ENCODE data around the gene STEAP1B. TPM values are rescaled to one million over a fixed set of nuclear protein-coding genes. Genes with fewer than 3 reads are reported as not detected.

The STEAP1B gene
- total and polyA plus RNA-seq, 4 donors: 0.06 to 0.28 (median 0.08) TPM; not detected in 1

DNA sequence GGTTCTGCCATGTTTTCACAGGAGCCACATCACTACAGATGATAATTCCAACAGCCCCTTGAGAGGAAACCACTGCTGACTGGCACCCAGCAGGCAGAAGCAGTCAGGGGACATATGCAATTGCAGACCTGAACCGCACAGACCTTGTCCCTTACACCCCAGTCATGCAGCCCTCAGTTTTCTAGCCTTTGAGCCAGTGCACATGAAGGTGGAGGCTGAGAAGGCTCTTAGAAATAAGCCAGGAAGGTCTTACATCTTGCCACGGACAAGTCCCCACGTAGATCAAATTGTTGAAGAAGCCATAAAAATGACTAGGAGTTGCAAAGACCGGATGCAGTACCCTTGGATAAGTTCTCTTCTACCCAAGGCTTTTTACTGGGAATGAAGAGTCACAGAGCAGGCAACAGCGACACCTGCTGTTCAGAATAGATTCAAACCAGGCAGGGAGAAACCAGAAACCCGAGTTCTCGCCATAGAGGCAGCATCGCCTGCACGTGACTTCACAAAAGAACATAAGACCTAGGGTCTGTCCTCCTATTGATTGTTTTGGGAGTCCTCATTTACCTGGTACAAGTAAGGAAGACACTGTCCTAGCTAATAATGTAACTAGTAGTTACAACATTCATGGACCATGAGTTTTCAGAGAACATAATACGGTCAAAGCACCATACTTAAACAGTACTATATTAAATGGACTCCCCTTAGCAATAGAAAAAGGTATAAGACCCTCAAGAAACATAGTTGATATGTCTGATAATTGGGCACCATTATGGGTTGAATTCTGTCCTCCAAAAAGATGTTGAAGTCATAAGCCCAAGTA lies 11.1 kb downstream of the STEAP1B start:
- no peaks in the 10 kb centered on the region for H3K4me1 ChIP-seq (ENCODE audit: control insufficient read depth in 4 of 4, insufficient read depth in 4 of 4, low read length in 3 of 4)
- peak; percentile 76 for DNase-seq (ENCODE audit: low spot score)
- no peaks in the 10 kb centered on the region for H3K9me3 ChIP-seq (ENCODE audit: control insufficient read depth in 4 of 4, low read length in 3 of 4)
- H3K27me3 ChIP-seq (ENCODE audit: control insufficient read depth in 4 of 4, insufficient read depth in 4 of 4, low read length in 3 of 4): peaks cover 0 to 2% (median 0%) of the 10 kb centered on the region in 4 donors
- no peaks in the 10 kb centered on the region for H3K36me3 ChIP-seq (ENCODE audit: control insufficient read depth in 4 of 4, insufficient read depth in 3 of 4, low read depth in 1 of 4, low read length in 3 of 4)
- TF ChIP-seq, protein P1, sequence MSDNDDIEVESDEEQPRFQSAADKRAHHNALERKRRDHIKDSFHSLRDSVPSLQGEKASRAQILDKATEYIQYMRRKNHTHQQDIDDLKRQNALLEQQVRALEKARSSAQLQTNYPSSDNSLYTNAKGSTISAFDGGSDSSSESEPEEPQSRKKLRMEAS (IDR thresholded peaks at IDR 0.05): no peak
- TF ChIP-seq, protein P2, sequence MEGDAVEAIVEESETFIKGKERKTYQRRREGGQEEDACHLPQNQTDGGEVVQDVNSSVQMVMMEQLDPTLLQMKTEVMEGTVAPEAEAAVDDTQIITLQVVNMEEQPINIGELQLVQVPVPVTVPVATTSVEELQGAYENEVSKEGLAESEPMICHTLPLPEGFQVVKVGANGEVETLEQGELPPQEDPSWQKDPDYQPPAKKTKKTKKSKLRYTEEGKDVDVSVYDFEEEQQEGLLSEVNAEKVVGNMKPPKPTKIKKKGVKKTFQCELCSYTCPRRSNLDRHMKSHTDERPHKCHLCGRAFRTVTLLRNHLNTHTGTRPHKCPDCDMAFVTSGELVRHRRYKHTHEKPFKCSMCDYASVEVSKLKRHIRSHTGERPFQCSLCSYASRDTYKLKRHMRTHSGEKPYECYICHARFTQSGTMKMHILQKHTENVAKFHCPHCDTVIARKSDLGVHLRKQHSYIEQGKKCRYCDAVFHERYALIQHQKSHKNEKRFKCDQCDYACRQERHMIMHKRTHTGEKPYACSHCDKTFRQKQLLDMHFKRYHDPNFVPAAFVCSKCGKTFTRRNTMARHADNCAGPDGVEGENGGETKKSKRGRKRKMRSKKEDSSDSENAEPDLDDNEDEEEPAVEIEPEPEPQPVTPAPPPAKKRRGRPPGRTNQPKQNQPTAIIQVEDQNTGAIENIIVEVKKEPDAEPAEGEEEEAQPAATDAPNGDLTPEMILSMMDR (IDR thresholded peaks at IDR 0.05; ENCODE audit: low read depth, low read length, missing input control): peak; percentile 92
- peak; percentile 98 to 99 for TF ChIP-seq RAD21 (IDR thresholded peaks at IDR 0.05)
- no peak for TF ChIP-seq HNF4G (IDR thresholded peaks at IDR 0.05)
- no peak overlapping the region for H3K27ac ChIP-seq (ENCODE audit: low read depth in 1 of 2, low read length in 2 of 2)
- no peak overlapping the region for H3K4me3 ChIP-seq (ENCODE audit: low read depth in 1 of 3, low read length in 3 of 3)
- WGBS: 18% methylated on average over 10 of the region's 10 CpGs
- H3K9ac ChIP-seq (ENCODE audit: low read depth in 1 of 2, low read length in 2 of 2): no peak overlapping the region

DNA sequence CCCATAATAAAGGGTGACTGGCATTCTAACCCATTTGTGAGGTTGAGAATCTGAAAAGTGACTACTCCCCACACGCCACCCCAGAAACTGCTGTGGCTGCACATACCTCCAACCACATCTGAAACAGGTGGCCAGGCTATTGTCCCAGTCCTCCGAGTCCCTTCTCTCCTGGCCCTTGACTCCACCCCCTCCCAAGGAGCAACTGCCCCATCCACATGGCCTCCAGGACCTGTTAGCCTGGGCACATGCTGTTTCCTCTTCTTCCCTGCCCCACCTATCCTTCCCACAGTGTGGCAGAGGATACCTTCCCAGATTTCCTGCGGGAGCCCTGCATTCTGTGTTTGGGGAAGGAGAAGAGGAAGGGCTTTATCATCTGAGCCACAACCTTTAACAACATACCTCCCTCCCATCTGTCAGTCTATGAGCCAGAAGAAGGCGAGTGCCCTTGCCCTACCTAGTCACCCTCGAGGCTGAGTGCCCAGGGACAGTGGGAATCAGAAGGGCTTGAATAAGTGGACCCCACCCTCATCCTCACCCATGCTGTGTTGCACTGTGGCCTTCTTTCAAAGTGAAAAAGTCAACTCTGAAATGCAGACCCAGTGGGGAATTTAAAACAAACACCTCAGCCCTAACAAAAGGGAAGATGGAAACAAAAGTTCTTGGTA lies 11.9 kb downstream of the STEAP1B start:
- H3K4me1 ChIP-seq (ENCODE audit: control insufficient read depth in 4 of 4, insufficient read depth in 4 of 4, low read length in 3 of 4): no peaks in the 10 kb centered on the region
- no peak overlapping the region for H3K4me3 ChIP-seq (ENCODE audit: low read depth in 1 of 3, low read length in 3 of 3)
- TF ChIP-seq RXRA (IDR thresholded peaks at IDR 0.05): no peak
- TF ChIP-seq NR2F2 (IDR thresholded peaks at IDR 0.05): no peak
- no peak for TF ChIP-seq HNF4A (conservative IDR thresholded peaks at IDR 0.05)
- no peak for TF ChIP-seq RAD21 (IDR thresholded peaks at IDR 0.05)
- TF ChIP-seq GABPA (IDR thresholded peaks at IDR 0.05 in 1 of 2, conservative IDR thresholded peaks at IDR 0.05 in 1 of 2): no peak
- no peak for TF ChIP-seq FOXA2 (IDR thresholded peaks at IDR 0.05)
- TF ChIP-seq JUND (IDR thresholded peaks at IDR 0.05): no peak
- TF ChIP-seq FOXA1 (IDR thresholded peaks at IDR 0.05): no peak
- TF ChIP-seq, protein P3, sequence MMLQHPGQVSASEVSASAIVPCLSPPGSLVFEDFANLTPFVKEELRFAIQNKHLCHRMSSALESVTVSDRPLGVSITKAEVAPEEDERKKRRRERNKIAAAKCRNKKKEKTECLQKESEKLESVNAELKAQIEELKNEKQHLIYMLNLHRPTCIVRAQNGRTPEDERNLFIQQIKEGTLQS (IDR thresholded peaks at IDR 0.05): no peak
- no peak for TF ChIP-seq TAF1 (conservative IDR thresholded peaks at IDR 0.05)
- TF ChIP-seq, protein P1 (IDR thresholded peaks at IDR 0.05): no peak
- TF ChIP-seq, protein P2 (IDR thresholded peaks at IDR 0.05; ENCODE audit: low read depth, low read length, missing input control): no peak
- peaks cover 0 to 2% (median 0%) of the 10 kb centered on the region in 4 donors for H3K27me3 ChIP-seq (ENCODE audit: control insufficient read depth in 4 of 4, insufficient read depth in 4 of 4, low read length in 3 of 4)
- H3K9ac ChIP-seq (ENCODE audit: low read depth in 1 of 2, low read length in 2 of 2): no peak overlapping the region
- DNase-seq (ENCODE audit: low spot score): no peak
- WGBS: 76% methylated on average over 5 of the region's 5 CpGs
- H3K9me3 ChIP-seq (ENCODE audit: control insufficient read depth in 4 of 4, low read length in 3 of 4): no peaks in the 10 kb centered on the region
- H3K36me3 ChIP-seq (ENCODE audit: control insufficient read depth in 4 of 4, insufficient read depth in 3 of 4, low read depth in 1 of 4, low read length in 3 of 4): no peaks in the 10 kb centered on the region
- no peak overlapping the region for H3K27ac ChIP-seq (ENCODE audit: low read depth in 1 of 2, low read length in 2 of 2)

Data from liver (tissue), 9 donors.